Activated naive CD8-positive, alpha-beta T cell treated with anti-CD3 and anti-CD28 coated beads for 36 hours (primary cell): ENCODE measurements around the gene PRPF19. TPM values are rescaled to one million over a fixed set of nuclear protein-coding genes. Genes with fewer than 3 reads are reported as not detected.
A peak's percentile ranks its signal among the peaks of the same experiment; 100 is the strongest.

ENCODE experiments used
- DNase-seq: peaks from one replicate; pipeline ENCODE4 v3.0.0; 2021
- H3K27ac Mint-ChIP-seq: one replicate; pipeline ENCODE4 v1.8.0; 2022; ENCODE audit warnings: mild to moderate bottlenecking, moderate library complexity, mixed read lengths
- H3K27me3 Mint-ChIP-seq: one replicate; pipeline ENCODE4 v1.8.0; 2022; ENCODE audit warnings: mild to moderate bottlenecking, mixed read lengths
- H3K36me3 Mint-ChIP-seq: one replicate; pipeline ENCODE4 v1.8.0; 2021; ENCODE audit warnings: mild to moderate bottlenecking, mixed read lengths
- H3K4me1 Mint-ChIP-seq: one replicate; pipeline ENCODE4 v1.8.0; 2021; ENCODE audit warnings: mixed read lengths
- H3K4me3 Mint-ChIP-seq: one replicate; pipeline ENCODE4 v1.8.0; 2022; ENCODE audit warnings: mild to moderate bottlenecking, moderate library complexity, mixed read lengths
- H3K9me3 Mint-ChIP-seq: one replicate; pipeline ENCODE4 v1.8.0; 2022; ENCODE audit warnings: mixed read lengths
- total RNA-seq, 2 experiments: library from RNA; stranded (reverse); gene quantifications; one replicate each; pipeline ENCODE4 v1.2.3, GENCODE V29; 2021

Gene PRPF19
- total RNA-seq, 2 experiments from 2014 or later, result 209 to 213 TPM

DNA sequence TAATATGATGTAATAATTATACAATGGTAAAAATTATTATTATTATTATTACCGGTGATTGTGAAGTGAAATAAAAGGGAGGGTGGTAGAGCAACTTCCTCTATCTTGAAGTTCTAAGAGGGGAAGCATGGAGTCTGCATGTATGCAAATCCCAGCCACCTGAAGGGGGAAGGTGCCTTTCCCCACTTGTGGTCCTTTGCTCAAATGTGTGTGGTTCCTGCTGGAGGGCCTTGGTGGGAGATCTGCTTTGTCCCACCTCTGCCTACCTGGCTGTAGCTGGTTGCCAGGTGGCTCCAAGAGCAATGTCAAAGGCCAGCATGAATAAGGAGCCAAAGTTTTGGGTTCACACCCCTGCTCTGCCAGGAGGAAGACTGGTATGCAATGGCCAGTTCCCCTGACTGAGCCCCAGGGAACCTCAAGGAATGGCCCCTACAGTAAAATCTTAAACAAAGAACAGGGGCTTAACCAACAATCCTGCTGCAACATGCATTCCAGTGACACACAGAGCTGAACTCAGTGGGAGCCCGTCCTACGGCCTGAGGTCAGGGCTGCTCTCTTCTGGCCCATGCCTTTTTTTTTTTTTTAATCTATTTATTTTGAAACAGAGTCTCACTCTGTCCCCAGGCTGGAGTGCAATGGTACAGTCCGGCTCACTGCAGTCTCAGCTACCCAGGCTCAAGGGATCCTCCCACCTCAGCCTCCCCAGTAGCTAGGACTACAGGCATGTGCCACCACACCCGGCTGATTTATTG is 26.4 kb upstream of the PRPF19 start:
- no peak overlapping the region for H3K4me3 Mint-ChIP-seq
- no peak overlapping the region for H3K27ac Mint-ChIP-seq
- H3K4me1 Mint-ChIP-seq, result no peaks in the 10 kb centered on the region
- DNase-seq, result no peak
- H3K27me3 Mint-ChIP-seq, result peaks cover 5% of the 10 kb centered on the region
- H3K9me3 Mint-ChIP-seq, result no peaks in the 10 kb centered on the region
- no peaks in the 10 kb centered on the region for H3K36me3 Mint-ChIP-seq

- no peak for DNase-seq
- Mint-ChIP-seq H3K36me3 (no peaks in the 10 kb centered on the region), H3K4me3 (no peak overlapping the region), H3K27ac (no peak overlapping the region), H3K4me1 (no peaks in the 10 kb centered on the region), H3K9me3 (no peaks in the 10 kb centered on the region), H3K27me3 (peaks cover 5% of the 10 kb centered on the region)
Measured at GRCh38 chr11:60931917-60932316, 25.5 kb upstream of the PRPF19 start.

GRCh38 chr11:60930394-60930793 is 24.0 kb upstream of the PRPF19 start:
- no peak overlapping the region for H3K4me3 Mint-ChIP-seq
- H3K27ac Mint-ChIP-seq, result no peak overlapping the region
- H3K36me3 Mint-ChIP-seq, result no peaks in the 10 kb centered on the region
- H3K9me3 Mint-ChIP-seq, result no peaks in the 10 kb centered on the region
- peaks cover 7% of the 10 kb centered on the region for H3K4me1 Mint-ChIP-seq
- no peak for DNase-seq
- H3K27me3 Mint-ChIP-seq, result peaks cover 12% of the 10 kb centered on the region

- Mint-ChIP-seq H3K9me3 (no peaks in the 10 kb centered on the region), H3K27me3 (peaks cover 18% of the 10 kb centered on the region), H3K4me1 (peaks cover 11% of the 10 kb centered on the region), H3K36me3 (no peaks in the 10 kb centered on the region), H3K27ac (no peak overlapping the region), H3K4me3 (no peak overlapping the region)
- no peak for DNase-seq
Measured at GRCh38 chr11:60929764-60930163, 23.4 kb upstream of the PRPF19 start.

- H3K27me3 Mint-ChIP-seq, result peaks cover 19% of the 10 kb centered on the region
- no peak for DNase-seq
Measured at GRCh38 chr11:60928563-60929001, 22.2 kb upstream of the PRPF19 start.

DNA sequence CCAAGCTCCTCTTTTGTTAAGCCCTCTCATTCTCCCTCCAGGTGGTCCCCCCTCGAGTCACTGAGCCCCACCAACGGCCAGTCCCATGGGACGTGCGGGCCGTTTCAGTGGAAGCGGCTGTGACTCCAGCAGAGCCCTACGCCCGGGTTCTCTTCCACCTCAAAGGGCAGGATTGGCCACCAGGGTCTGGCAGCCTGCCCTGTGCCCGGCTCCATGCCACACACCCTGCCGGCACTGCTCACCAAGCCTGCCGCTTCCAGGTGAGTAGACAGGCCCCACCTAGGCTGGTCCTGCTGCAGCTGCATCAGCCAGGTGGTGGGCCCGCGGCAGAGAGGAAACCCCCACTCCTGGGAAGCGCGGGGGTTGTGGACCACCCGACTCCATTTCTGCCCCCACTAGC is 21.2 kb upstream of the PRPF19 start:
- Mint-ChIP-seq H3K4me3 (no peak overlapping the region), H3K27me3 (peaks cover 22% of the 10 kb centered on the region), H3K4me1 (peaks cover 14% of the 10 kb centered on the region), H3K27ac (no peak overlapping the region), H3K36me3 (peaks cover 3% of the 10 kb centered on the region), H3K9me3 (no peaks in the 10 kb centered on the region)
- DNase-seq, result no peak

More at GRCh38 chr11:60928563-60929001, 22.2 kb upstream of the PRPF19 start:
- H3K36me3 Mint-ChIP-seq, result no peaks in the 10 kb centered on the region
- no peaks in the 10 kb centered on the region for H3K9me3 Mint-ChIP-seq
- peaks cover 14% of the 10 kb centered on the region for H3K4me1 Mint-ChIP-seq
- no peak overlapping the region for H3K4me3 Mint-ChIP-seq
- no peak overlapping the region for H3K27ac Mint-ChIP-seq

DNA sequence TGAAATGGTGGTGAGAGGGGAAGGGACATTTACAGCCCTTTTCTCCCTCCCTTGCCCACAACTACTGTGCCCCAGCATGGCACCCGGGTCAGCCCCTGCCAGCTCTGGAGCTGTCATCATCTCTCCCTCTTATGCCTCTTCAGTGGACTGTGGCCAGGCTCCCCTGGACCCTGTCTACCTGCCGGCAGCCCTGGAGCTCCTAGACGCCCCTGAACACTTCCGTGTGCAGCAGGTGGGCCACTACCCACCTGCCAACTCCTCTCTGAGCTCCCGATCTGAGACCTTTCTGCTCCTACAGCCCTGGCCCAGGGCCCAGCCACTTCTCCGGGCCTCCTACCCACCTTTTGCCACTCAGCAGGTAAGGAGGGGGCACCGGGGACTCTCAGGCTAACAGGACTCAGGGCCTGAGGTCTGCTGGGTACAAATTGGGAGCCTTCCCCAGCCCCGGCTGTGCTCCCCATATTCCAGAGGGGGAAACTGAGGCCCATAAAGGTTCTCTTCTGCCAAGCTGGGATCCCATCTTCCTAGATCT is 20.7 kb upstream of the PRPF19 start:
- H3K36me3 Mint-ChIP-seq, result peaks cover 8% of the 10 kb centered on the region
- DNase-seq, result no peak
- no peak overlapping the region for H3K27ac Mint-ChIP-seq
- H3K9me3 Mint-ChIP-seq, result no peaks in the 10 kb centered on the region
- peaks cover 22% of the 10 kb centered on the region for H3K27me3 Mint-ChIP-seq
- H3K4me3 Mint-ChIP-seq, result no peak overlapping the region
- peaks cover 14% of the 10 kb centered on the region for H3K4me1 Mint-ChIP-seq

- H3K36me3 Mint-ChIP-seq, result peaks cover 12% of the 10 kb centered on the region
- H3K27me3 Mint-ChIP-seq, result peaks cover 22% of the 10 kb centered on the region
- H3K27ac Mint-ChIP-seq, result no peak overlapping the region
- H3K4me3 Mint-ChIP-seq, result no peak overlapping the region
- peaks cover 14% of the 10 kb centered on the region for H3K4me1 Mint-ChIP-seq
- DNase-seq, result no peak
- H3K9me3 Mint-ChIP-seq, result no peaks in the 10 kb centered on the region
Measured at GRCh38 chr11:60926500-60926899, 20.1 kb upstream of the PRPF19 start.

DNA sequence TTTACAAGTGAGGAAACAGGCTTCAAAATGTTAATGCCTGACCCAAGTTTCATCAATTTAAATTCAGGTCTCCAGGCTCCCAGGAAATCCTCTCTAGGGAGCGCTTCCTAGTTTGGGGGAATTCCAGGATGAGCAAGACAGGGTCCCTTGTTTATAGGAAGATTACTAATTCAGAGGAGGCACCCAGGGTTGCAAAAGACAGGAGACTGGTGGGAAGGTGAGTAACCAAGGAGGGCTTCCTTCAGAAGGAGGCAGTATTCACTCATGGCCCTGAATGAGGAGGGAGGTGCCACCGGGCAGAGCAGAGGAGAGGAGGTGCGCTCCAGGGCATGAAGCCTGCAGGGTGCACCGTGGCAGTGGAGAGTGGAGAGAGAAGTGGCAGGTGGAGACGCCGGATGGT is 19.5 kb upstream of the PRPF19 start:
- peaks cover 20% of the 10 kb centered on the region for H3K27me3 Mint-ChIP-seq
- no peak overlapping the region for H3K4me3 Mint-ChIP-seq

DNA sequence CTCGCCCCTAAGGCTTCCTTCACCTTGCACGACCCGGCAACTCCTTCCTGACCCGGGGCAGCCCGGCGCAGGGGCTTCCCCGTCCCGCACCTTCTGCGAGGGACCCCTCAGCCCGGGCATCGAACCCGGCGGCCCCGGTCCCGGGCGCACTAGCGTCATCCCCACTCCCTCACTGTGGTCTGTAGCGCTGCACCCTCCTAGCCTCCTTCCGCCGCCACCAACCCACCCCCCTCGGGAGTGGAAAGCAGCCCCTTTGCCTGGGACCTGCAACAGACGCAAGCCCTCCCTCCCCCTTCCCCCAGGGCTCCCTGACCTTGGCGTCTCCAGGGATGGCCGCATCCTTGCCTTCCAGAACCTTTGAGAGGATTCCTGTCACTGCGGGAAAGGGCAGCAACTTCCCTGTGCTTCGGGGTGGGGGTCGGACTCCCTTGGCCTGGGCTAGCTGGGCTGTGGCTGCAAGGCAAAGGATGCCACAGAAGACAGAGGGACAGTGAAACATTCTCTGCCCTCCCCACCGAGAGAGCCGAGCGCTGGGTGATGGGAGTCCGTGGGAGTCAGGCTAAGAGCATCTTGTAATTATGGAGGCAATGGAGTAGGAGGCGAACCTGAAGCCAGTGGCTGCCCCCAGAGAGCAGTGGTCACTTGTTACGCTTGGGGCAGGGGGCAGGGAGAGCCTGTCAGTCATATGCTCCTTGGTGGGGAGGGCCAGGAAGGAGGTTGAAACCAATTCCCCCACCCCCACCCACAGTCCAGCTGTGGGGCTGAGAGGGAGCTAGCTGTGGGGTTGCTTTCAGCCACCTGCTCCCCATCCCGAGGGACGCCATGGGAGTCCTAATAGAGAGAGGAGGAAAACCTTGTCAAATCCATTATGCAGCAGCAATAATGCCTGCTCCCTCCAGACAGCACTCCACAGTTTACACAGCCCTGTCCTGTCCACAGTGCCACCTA is 18.8 kb upstream of the PRPF19 start:
- Mint-ChIP-seq H3K4me3 (peak overlapping the region; percentile 33), H3K27ac (no peak overlapping the region), H3K36me3 (peaks cover 24% of the 10 kb centered on the region), H3K4me1 (peaks cover 14% of the 10 kb centered on the region), H3K9me3 (no peaks in the 10 kb centered on the region), H3K27me3 (peaks cover 18% of the 10 kb centered on the region)
- DNase-seq, result no peak

More for the DNA sequence above, 19.5 kb upstream of the PRPF19 start:
- no peak for DNase-seq
- Mint-ChIP-seq H3K36me3 (peaks cover 17% of the 10 kb centered on the region), H3K9me3 (no peaks in the 10 kb centered on the region), H3K4me1 (peaks cover 14% of the 10 kb centered on the region), H3K27ac (no peak overlapping the region)

- DNase-seq, result no peak
Measured at GRCh38 chr11:60924110-60924905, 17.9 kb upstream of the PRPF19 start, which contains the start of gene TMEM132A. TSS of gene TMEM132A (plus strand) at chr11:60924460. CDS start at chr11:60924634, 174 bp downstream.

GRCh38 chr11:60923800-60924109 is 17.4 kb upstream of the PRPF19 start:
- H3K27me3 Mint-ChIP-seq, result peaks cover 18% of the 10 kb centered on the region
- H3K27ac Mint-ChIP-seq, result no peak overlapping the region
- H3K36me3 Mint-ChIP-seq, result peaks cover 33% of the 10 kb centered on the region
- H3K9me3 Mint-ChIP-seq, result no peaks in the 10 kb centered on the region
- DNase-seq, result no peak
- peaks cover 25% of the 10 kb centered on the region for H3K4me1 Mint-ChIP-seq
- H3K4me3 Mint-ChIP-seq, result no peak overlapping the region

More at GRCh38 chr11:60924110-60924905, 17.9 kb upstream of the PRPF19 start, which contains the start of gene TMEM132A:
- no peak within 1 kb of the TSS for H3K27ac Mint-ChIP-seq
- H3K27me3 Mint-ChIP-seq, result peaks cover 18% of the 10 kb centered on the region
- H3K4me3 Mint-ChIP-seq, result peak within 1 kb of the TSS; percentile 55
- H3K9me3 Mint-ChIP-seq, result no peaks in the 10 kb centered on the region
- peaks cover 33% of the 10 kb centered on the region for H3K36me3 Mint-ChIP-seq
- peaks cover 19% of the 10 kb centered on the region for H3K4me1 Mint-ChIP-seq

- Mint-ChIP-seq H3K4me1 (peaks cover 29% of the 10 kb centered on the region), H3K27me3 (peaks cover 18% of the 10 kb centered on the region)
Measured at GRCh38 chr11:60923326-60923725, 16.9 kb upstream of the PRPF19 start.

DNA sequence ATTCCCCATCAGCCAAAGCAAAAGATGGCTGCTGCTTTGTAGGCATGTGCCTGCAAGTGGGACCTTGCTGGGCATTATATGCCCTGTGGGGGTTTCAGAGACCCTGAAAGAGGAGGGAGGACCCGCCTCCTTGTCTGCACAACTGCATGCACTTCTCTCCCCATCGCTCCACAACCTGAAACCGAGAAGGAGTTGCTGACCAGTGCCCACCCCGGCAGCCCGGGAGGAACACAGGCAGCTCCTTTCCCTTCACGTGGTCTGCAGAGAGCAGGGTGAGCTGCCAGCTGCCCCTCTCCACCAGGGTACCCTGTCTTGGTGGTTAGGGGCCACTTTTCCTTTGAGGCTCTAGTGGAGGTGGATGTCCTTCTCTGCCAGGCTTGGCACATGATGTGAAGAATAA is 16.5 kb upstream of the PRPF19 start:
- peaks cover 33% of the 10 kb centered on the region for H3K36me3 Mint-ChIP-seq
- H3K9me3 Mint-ChIP-seq, result no peaks in the 10 kb centered on the region
- peaks cover 31% of the 10 kb centered on the region for H3K4me1 Mint-ChIP-seq
- H3K4me3 Mint-ChIP-seq, result no peak overlapping the region
- no peak for DNase-seq
- H3K27ac Mint-ChIP-seq, result no peak overlapping the region
- H3K27me3 Mint-ChIP-seq, result peaks cover 18% of the 10 kb centered on the region

More at GRCh38 chr11:60923326-60923725, 16.9 kb upstream of the PRPF19 start:
- no peak for DNase-seq
- no peak overlapping the region for H3K27ac Mint-ChIP-seq
- peaks cover 33% of the 10 kb centered on the region for H3K36me3 Mint-ChIP-seq
- H3K9me3 Mint-ChIP-seq, result no peaks in the 10 kb centered on the region
- no peak overlapping the region for H3K4me3 Mint-ChIP-seq
